ENCODE data around the gene ROR2. TPM values are rescaled to one million over a fixed set of nuclear protein-coding genes. Genes with fewer than 3 reads are reported as not detected.

The ROR2 gene
- total RNA-seq, 3 donors from 2014 or later: 3.9 to 56.0 (median 6.5) TPM

DNA sequence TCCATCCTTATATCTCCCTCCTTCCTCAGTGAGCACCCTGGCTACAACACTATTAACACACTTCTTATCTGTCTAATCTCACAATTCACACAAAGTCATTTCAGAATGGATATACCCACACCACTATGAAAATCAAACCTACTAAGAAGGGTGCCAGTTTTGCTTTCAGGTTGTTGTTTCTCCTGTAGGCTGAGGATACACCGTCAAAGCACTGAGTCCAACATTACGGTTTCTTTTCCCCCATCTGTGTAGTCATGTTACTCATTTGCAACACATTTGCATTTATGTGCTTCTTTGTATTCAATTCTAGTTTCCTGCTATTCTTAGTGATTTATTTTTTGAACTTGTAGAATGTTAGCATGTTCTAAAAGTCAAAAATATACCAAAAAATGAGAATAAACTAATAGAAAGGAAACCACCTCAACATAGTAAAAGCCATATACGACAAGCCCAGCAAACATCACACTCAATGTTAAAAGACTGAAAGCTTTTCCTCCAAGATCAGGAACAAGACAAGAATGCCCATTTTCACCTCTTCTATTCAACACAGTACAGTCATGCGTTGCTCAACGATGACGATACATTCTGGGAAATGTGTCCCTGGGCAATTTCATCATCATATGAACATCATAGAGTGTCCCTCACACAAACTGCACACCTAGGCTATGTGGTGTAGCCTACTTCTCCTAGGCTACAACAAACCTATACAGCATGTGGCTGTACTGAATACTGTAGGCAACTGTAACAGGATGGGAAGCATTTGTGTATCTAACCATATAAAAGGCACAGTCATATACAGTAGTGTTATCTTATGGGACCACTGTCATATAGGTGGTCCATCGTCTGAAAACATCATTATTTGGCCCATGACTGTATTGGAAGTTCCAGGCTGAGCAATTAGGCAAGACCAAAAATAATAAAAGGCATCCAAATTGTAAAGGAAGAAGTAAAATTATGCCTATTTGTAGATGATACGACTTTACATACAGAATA lies 6.3 kb downstream of the ROR2 start:
- Histone ChIP-seq H3K4me1 (ENCODE audit: low read depth) (peaks cover 23% of the 10 kb centered on the region), H3K36me3 (ENCODE audit: low read depth) (no peaks in the 10 kb centered on the region), H3K9me3 (no peaks in the 10 kb centered on the region), H3K4me3 (no peak overlapping the region)
- TF ChIP-seq, protein P1, sequence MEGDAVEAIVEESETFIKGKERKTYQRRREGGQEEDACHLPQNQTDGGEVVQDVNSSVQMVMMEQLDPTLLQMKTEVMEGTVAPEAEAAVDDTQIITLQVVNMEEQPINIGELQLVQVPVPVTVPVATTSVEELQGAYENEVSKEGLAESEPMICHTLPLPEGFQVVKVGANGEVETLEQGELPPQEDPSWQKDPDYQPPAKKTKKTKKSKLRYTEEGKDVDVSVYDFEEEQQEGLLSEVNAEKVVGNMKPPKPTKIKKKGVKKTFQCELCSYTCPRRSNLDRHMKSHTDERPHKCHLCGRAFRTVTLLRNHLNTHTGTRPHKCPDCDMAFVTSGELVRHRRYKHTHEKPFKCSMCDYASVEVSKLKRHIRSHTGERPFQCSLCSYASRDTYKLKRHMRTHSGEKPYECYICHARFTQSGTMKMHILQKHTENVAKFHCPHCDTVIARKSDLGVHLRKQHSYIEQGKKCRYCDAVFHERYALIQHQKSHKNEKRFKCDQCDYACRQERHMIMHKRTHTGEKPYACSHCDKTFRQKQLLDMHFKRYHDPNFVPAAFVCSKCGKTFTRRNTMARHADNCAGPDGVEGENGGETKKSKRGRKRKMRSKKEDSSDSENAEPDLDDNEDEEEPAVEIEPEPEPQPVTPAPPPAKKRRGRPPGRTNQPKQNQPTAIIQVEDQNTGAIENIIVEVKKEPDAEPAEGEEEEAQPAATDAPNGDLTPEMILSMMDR (IDR thresholded peaks at IDR 0.05): no peak
- no peak for ATAC-seq
- intact Hi-C loops (cut with DNase I, micrococcal nuclease): no loop called here
- no peak for DNase-seq

DNA sequence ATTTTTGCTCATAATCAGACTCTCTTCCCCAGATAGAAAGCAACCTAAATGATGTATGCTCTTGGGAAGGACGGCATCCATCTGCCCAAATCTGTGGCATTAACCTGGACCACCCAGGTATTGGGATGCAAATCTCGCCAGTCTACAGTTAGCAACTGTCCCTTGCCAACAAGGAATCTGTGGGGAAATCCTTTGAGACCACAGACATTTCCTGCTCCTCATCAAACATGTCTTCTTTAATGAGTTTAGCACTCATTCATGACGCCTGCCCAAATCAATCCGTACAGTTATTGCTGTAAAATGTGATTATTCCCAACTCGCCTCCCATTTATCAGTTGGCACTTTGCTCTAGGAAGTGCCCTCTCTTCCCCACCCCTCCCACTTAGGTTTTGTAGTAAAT lies 7.8 kb downstream of the ROR2 start:
- intact Hi-C loops (cut with DNase I, micrococcal nuclease): no loop called here
- TF ChIP-seq, protein P1 (IDR thresholded peaks at IDR 0.05): no peak

DNA sequence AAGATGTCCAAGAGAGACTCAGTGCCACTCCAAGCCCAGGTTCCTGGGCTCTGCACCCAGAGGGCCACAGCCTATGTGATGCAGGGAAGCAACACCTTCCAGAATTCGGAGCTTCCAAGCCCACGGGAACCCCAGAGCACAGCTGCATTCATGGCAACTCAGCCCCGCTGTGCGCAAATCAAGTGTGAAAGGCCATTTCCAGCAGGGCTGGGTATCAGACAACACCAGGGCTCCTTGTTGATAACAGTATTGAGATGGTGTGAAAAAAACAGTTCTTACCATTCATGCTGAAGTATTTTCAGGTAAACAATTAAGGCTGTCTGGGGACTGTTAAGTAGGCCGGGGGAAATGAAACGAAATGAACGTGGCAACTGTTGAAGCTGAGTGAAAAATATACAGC lies 10.1 kb downstream of the ROR2 start:
- H3K4me1 ChIP-seq (ENCODE audit: low read depth): peaks cover 4% of the 10 kb centered on the region

More for the DNA sequence above, 7.8 kb downstream of the ROR2 start:
- ATAC-seq (no peak), DNase-seq (no peak)
- H3K4me1 ChIP-seq (ENCODE audit: low read depth): peaks cover 13% of the 10 kb centered on the region
- H3K4me3 ChIP-seq: no peak overlapping the region
- H3K36me3 ChIP-seq (ENCODE audit: low read depth): no peaks in the 10 kb centered on the region
- no peaks in the 10 kb centered on the region for H3K9me3 ChIP-seq

DNA sequence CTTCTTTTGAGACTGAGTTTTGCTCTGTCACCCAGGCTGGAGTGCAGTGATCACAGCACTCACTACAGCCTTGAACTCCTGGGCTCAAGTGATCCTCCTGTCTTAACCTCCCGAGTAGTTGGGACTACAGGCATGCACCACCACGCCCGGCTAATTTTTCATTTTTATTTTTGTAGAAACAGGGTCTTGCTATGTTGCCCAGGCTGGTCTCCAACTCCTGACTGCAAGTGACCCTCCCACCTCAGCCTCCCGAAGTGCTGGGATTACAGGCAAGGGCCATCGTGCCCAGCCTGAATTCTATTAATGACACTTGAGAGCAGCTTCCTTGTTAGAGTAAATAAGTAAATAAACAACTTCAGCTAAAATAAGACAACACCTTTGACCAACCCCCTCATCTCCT lies 12.3 kb downstream of the ROR2 start:
- intact Hi-C loops (cut with DNase I, micrococcal nuclease): no loop called here
- Histone ChIP-seq H3K4me3 (no peak overlapping the region), H3K9me3 (no peaks in the 10 kb centered on the region), H3K4me1 (ENCODE audit: low read depth) (no peaks in the 10 kb centered on the region), H3K36me3 (ENCODE audit: low read depth) (no peaks in the 10 kb centered on the region)
- ATAC-seq (no peak), DNase-seq (no peak)
- TF ChIP-seq, protein P1 (IDR thresholded peaks at IDR 0.05): no peak

More for the DNA sequence above, 10.1 kb downstream of the ROR2 start:
- H3K36me3 ChIP-seq (ENCODE audit: low read depth): no peaks in the 10 kb centered on the region
- no peak overlapping the region for H3K4me3 ChIP-seq
- no peaks in the 10 kb centered on the region for H3K9me3 ChIP-seq
- ATAC-seq (no peak), DNase-seq (no peak)
- TF ChIP-seq, protein P1 (IDR thresholded peaks at IDR 0.05): no peak
- intact Hi-C loops (cut with DNase I, micrococcal nuclease): no loop called here

DNA sequence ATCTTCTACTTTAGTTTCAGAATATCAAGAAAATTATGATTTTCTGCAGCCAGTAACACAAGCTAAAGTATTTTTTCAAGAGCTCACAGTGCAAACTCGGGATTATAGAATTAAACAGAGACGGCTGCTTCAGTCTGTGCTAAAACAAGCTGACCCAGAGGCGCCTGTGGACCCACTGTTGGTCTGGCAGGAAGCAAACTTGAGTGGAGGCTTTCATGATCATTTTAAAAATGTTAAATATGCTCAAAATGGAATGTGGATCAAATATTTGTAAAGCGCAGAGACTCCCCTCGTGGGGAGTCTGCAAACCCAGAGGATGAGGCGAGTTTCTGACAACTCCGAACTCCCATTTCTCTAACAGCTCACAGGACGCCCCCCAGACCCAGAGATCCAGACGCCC lies 13.0 kb downstream of the ROR2 start:
- no peak for ATAC-seq
- DNase-seq: no peak

More for the DNA sequence above, 13.0 kb downstream of the ROR2 start:
- Histone ChIP-seq H3K4me3 (no peak overlapping the region), H3K4me1 (ENCODE audit: low read depth) (no peaks in the 10 kb centered on the region), H3K9me3 (no peaks in the 10 kb centered on the region), H3K36me3 (ENCODE audit: low read depth) (no peaks in the 10 kb centered on the region)
- intact Hi-C loops (cut with DNase I, micrococcal nuclease): no loop called here
- TF ChIP-seq, protein P1 (IDR thresholded peaks at IDR 0.05): no peak

Measured in mucosa of descending colon (tissue), 3 donors.